ENCODE results near the gene SLC6A1.

SLC6A1 gene

DNA sequence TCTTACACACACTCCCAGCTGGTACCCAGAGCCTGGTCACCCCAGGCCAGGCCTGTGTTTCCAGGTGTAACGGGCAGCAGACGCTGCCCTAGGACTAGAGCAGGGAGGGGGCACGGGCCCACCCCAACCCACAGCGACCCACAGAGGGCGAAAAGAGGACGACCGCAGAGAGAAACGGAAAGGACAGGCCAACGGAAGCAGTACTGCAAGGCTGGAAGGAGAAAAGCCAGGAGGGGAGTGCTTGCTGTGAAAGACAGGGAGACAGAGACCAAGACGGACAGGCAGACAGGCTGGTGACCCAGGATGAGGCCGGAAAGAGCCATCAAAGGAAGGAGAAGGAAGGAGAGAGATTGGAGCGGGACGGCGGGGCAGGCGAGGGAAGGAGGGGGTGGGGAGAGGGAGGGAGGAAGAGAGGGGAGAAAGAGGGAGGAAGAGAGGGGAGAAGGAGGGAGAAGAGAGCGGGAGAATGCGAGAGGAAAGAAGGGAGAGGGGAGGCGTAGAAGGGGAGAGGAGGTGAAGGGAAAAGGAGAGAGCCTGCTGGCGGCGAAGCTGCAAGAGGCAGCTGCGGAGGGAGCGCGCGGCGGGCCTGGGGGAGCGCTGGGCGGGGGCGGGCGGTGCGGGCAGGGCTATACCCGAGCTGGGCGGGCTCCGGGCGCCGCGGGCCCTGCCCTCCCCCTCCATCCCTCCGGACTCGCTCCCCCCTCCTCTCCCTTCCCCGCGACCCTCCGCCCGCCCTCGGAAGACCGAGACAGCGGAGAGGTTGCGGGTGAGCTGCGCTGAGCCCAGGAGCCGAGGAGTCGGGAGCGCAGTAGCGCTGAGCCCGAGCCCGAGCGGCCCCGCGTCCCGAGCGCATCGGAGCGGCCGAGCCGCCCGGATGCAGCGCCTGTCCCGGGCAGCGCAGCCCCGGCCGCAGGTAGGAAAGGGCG is at the start of gene SLC6A1:
Gene SLC6A1 (plus strand): TSS at position 732 of the 926 bp plus-strand sequence. CDS start 24,464 bp downstream, outside the sequence.
- DNase-seq = peak; percentile 18

DNA sequence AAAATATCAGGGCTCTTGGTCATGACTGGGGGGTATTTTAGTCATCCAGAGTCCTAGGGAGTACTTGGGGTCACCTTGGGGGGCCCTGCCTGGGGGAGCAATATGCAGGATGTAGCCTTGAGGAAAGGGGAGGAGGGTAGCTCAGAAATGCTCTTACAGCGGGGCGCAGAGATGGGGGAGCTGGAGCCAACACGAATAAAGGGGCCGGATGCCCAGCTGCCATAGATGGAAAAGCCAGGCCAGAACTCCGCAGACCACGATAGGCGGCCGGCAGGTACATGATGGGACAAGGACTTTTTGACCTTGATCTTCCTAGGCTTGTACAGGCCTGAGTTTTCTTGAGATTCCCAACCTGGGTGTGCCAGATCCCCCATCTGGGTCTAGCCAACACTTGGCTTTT is 47.7 kb upstream of the SLC6A1 start:
- DNase-seq = no peak

DNA sequence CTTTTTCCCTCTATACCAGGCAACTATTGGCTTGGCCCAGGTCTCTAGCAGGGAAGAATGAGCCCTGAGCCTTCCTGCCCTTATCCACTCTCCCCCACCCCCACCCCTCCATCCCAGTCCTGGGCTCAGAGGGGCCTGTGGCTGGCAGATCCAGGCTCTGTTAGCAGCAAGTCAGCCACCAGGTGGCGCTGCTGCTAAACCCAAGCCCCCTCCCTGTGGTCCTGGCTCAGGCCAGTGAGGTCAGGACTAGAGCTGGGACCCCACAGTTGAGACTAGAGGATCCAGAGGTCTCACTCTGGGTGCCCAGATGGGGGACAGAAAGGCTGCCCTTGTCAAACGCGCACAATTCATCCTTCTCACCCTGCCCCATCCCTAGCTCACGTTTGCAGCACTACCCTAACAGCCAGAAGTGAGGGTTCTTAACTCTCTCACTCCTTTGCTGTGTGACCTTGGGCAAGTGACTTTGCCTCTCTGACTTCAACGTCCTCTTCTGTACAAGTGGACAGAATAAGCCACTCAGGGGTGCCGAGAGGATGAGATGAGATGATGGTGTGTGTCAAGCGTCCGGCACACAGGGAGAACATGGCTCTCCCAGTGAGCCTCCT is 46.8 kb upstream of the SLC6A1 start:
- DNase-seq = peak; percentile 12

DNA sequence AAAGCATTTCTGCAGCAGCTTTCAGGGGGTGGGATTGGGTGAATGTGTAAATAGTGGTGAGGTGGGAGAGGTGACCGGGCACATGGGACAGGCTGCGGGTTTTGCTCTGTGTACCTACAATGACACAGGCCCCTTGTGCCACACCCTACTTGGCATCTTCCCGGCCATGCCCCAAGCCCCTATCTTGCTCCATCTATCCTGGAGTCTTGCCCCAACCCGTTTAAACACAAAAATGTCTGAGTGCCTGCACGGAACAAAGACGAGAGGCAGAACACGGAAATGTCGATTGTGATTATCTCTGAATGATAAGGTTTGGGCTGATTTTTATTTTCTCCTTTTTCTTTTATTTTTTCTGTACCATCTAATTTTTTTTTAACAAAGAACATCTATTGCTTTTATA is 46.0 kb upstream of the SLC6A1 start:
- no peak for DNase-seq

DNA sequence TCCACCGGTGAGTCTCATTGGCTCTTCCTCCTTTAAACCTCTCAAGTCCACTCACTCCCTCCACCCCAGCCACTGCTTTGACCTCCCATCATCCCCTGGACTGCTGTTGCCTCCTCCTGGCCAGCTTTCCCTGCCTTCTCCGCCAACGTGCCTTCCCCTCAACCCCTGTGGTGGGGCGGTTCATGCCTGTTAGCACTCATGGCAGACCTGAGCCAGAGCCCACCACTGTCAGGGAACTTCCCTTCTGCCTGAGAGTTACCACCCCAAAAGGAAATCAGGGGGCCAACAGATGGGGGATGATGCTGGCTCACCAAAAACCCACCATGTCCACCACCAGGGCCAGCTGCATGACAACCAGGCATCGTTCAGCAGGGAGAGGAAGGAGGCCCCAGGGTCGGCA is 44.2 kb upstream of the SLC6A1 start:
- DNase-seq = no peak

DNA sequence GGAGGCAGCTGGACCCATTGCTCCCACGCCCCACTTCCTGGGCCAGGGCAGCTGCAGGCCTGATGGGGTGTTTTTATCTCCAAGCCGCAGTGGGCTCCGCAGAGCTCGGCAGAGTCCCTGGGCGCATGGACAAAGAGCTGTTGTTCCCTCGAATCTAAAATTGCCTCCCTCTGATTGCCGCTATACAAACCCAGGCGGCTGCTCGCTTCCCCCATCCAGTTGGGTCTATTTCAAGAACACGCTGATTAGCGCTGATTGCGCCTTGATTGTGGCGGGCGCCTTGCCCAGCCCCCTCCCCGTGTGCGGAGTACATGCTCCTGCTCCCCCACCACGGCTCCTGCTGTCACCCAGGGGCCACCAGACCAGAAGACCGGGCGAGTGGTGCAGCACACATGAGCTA is 43.4 kb upstream of the SLC6A1 start:
- DNase-seq = no peak

DNA sequence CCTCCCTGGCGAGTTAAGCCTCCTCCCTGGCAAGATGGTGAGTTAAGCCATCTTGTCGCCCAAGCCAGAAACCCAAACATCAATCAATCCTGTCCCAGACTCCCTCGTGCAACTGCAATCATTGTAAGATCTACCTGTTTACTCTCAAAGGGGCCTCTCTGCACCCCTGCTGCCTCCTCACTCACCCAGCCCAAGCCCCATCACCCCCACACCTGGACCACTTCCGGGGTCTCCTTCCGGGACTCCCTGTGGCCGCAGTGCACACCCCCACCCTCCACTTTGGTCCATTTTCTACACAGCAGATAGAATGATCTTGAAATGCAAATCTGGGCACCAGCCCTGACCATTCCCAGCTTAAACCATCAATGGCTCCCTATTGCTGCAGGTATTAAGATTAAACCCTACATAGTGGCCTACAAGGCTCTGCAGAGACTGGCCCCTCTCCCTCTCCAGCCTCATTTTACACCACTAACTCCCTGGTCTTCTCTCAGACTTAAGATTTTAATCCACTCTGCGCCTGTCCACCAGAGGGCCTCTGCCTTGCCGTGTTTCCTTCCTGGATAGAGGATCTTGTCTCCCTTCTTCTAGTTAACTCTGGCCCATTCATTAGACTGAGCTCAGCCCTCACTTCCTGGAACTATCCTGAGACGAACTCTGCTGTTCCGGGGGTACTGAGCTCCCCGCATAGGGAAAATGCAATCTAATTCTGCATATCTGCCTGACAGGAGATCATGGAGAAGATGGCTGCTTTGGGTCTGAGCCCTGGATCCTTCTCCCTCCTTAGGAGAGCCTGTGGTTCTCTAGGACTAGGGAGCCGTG is 41.9 kb upstream of the SLC6A1 start:
- DNase-seq = peak; percentile 8

DNA sequence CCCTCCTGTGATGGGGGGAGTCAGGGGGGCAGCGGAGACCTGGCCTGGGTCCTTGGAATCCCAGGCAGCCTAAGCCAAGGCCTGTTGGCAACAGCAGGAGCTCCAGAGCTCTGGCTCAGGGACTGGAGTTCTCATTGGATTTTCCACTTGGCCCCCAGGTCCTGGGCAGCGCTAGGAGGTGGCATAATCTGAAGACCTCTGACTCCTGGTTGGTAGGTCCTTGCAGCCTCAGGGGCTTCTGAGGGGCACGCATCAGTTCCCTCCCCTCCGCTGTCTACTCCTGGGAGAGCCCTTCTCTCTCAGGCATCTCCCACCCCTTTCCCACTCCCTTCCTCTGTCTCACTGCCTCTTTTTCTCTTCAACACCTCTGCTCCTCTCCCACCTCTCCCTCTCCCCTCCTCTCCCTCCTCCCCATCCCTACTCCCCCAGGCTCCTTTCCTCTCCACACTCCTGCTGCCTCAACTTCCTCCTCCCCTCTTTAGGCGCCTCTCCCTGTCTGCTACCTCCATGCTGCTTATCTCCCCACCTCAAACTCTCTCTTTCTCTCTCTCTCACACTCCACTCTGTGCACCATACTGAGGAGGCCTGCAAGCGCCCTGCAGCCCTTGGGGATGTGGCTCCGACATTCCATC is 41.1 kb upstream of the SLC6A1 start:
- DNase-seq = no peak

DNA sequence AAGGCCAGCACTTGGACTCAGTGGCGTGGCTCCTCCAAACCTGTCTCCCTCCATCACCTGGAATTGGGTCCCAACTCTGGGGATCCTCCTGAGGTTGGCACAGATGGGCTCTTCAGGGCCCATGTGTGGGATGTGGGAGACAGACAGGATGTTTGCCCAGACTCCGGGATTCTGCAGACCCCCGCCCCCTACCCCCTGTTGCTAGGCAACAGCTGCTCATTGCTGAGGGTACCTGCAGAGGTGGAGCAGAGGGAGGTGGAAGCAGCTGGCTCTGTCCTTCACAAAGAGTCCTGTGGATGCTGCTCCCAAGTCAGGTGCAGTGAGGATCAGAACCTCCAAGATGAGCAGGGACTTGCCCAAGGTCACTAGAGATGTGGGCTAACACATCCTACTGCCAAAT is 40.0 kb upstream of the SLC6A1 start:
- no peak for DNase-seq

DNA sequence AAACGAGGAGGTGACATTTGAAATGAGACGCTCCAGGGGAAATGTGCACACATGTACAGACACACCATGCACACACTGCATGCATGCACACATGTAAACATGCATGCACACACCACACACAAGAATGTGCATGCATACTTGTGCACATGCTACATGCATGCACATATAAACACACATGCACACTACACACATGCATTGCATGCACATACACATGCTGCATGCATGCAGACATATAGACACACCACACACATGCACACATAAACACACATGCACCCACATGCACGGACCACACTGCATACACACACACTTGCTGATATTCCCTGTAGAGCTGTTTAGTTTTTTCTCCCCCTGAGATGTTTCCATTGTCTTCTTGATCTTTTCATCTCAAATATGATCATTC is 37.8 kb upstream of the SLC6A1 start:
- DNase-seq = no peak

DNA sequence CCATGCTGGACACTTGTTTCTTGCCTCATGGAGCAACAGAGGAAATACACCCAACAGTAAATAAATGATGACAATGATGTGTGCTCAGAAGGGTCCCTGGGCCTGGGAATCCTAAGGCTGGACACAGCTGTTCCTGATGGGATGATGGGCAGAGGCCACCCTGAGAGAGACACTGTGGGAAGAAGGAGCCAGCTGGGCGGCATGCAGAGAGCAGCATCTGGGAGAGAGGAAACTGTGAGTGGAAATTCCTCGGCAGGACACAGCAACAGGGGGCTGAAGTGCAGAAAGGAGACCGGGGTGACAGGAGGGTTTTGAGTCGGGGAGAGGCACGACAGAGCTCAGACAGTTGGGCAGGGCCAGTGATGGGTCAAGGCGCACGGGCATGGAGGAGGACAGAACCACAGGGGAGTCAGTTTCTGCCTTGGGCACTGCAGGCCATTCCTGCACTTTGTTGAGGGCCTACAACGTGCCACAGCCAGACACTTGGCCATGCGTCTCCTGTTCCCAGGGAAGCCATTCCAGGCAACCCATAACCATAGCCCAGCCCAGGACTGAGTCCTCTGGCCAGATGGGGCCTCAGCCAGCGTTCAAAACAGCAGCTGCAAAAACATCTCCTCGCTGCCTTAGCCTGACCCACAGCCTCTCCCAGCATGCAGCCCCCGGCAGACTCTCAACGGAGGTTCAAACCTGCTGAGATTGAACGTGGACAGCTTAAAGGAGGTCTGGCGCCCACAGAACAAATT is 36.7 kb upstream of the SLC6A1 start:
- DNase-seq = no peak

DNA sequence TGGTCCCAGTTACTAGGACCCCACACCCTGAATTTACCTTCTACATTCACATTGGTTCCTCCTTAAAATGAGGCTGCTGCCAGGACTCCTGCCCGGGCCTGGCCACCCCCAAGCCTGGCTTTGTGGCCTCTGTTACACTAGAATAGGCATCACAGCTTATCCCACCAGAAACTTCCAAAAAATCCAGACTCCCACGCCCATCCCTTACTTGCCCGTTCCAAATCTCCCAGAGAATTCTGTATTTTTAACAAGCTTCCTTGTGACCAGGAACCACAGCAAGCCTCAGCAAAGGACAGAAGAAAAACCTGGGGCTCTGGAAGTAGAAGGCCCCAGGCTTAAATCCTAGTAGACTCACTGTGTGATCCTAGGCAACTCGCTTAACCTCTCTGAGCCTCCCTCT is 36.0 kb upstream of the SLC6A1 start:
- no peak for DNase-seq

DNA sequence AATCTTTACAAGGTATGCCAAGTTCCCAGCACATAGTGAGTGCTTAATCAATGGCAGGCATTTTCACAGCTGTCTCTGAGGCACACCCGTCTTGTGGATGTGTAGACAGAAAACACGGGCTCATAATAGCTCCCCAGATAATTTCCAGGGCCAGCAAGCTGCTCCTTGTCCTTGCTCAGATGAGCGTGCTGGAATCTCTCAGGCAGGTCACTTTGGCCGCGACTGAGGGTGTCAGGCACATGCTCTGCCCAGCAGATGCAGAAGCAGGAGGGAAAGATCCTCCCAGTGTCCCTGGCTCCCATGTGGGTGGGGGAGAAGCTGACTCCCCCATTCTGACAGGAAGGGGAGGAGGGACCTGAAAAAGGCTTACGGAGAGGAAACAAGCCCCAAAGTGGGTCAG is 35.6 kb upstream of the SLC6A1 start:
- DNase-seq = no peak

DNA sequence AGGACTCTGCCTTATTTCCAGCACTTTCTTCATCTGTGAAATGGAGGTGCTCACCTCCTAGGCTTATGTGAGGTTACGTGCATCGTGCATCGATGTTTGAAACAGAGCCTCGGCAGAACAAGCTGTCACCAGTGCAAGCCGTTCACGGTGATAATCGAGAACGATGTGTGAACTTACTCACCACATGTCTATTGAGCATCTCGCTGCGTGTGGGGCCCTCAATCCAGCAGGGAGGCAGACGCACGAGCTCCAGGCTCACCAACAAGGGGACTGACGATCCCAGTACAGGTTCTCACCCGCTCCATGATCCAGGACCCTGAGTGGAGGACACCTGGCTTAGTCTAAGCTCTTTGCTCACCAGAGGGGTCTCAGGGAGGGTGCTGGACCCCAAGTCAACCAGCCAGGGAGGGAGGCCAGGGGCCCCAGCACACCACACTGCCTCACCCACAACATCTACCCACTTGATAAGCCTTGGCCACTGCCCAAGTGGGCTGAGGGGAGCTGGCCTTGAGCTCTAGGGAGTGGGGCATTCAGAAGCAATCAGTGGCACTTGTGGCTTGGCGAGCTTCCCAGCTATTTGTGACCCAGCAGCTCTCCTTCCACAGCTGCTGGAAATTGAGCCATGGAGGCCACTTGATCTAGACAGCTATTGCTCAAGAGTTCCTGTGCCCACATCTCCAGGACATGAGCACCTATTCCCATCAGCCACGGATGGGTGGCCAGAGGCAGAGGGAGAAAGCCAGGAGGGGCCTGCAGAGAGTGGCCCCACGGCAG is 34.4 kb upstream of the SLC6A1 start:
- DNase-seq = peak; percentile 92

DNA sequence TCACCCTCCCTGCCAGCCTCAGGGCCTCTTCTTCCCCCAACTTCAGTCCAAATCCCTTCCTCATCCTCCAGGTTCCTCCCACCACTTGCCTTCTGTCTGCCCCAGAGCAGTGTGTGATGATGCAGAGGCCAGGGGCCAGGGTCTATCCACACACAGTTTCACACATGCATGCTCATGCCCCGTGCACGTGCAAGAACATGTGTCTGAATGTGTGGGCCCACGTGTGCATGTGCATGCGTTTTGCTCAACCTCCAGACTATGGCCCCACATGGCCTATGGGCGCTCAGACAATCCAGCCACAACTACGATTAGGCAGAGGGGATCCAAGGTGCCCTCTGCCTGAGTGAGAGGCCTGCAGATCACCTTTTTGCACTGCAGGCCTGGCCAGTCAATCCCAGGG is 32.3 kb upstream of the SLC6A1 start:
- no peak for DNase-seq

DNA sequence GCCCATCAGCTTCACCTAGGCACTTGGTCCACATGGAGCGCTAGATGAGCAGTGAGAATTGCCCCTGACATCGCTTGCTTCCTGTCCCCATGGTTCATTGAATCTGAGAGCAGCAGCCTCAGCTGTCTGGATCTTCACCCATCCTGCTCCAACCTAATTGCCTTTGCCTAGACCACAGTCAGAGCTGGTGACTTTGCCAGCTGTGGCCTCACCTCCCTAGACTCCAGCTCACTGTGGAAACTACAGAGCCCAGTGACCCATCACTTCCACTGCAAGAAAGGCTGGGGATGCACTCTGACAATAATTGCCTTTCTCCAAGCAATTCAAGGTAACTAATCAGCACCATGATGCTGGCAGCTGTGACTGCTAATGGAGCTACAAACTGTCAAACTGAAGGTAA is 30.6 kb upstream of the SLC6A1 start:
- DNase-seq = peak; percentile 38

DNA sequence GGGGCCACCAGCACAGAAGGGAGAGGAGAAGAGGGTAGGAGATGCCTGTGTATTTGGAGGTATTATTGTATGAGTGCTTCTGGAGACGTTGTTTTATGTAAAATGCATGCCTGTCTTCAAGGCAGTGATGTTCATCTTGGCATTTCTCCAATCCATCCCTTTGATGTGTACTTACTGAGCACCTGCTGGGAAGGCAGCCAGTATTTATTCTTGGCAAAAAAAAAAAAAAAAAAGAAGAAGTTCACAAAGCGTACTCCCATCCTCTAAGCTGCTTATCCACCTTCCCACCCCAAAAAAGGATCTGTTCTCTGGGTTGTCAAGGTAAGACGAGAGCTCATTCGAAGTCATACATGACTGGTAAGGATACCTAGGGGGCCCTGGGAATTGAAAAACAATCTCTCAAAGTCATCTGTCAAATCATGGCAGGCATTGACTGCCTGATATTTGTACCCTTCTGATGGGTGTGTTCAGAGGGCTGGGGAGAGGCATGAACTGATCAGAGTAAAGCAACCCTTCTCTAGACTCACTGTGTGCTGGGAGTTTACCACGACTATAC is 30.0 kb upstream of the SLC6A1 start:
- peak; percentile 83 for DNase-seq

DNA sequence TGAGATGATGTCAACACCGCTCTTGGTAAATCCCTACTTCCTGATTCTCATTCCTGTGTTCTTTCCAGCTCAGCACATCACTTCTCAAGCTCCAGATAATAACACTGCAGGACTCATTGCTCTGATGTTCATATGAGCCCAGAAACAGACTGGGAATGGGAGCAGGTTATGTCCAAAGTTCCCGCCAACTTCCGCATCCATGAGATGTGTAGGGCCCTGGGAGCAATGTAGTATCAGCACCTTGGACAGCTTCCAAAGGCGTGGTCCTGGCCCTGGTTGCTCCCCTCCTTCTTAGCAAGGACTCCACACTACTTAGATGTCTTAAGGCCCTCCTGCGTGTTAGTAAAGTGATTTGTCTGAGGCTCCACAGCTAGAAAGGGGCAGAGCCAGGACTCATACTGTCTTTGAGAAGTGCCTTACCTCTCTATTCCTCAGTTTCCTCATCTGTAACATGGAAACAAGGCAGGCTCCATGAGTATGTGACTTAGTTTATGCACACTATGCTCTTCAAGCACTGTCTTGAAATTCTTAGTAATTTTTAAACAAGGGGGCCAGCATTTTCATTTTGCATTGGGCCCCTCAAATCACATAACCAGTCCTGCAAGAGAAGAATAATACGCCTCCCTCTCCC is 27.9 kb upstream of the SLC6A1 start:
- DNase-seq = no peak

DNA sequence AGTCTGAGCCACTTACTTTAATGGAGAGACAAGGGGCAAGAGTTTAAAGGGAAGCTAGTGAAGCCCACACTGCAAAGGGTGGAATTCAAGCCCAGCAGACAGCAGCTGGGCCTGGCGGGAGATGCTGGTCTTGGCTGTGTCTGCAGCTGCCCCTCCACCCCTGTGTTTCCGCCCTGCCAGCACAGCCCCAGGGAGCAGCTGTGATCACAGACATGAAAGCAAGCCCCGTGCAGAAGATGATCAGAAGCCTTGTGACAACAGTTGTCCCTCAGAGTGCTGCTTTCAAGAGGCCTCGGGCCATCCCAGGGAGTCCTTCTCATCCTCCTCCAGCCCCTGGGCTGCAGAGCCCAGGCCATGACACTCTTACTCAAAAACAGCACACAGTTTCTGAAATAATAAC is 24.1 kb upstream of the SLC6A1 start:
- DNase-seq = peak; percentile 64

DNA sequence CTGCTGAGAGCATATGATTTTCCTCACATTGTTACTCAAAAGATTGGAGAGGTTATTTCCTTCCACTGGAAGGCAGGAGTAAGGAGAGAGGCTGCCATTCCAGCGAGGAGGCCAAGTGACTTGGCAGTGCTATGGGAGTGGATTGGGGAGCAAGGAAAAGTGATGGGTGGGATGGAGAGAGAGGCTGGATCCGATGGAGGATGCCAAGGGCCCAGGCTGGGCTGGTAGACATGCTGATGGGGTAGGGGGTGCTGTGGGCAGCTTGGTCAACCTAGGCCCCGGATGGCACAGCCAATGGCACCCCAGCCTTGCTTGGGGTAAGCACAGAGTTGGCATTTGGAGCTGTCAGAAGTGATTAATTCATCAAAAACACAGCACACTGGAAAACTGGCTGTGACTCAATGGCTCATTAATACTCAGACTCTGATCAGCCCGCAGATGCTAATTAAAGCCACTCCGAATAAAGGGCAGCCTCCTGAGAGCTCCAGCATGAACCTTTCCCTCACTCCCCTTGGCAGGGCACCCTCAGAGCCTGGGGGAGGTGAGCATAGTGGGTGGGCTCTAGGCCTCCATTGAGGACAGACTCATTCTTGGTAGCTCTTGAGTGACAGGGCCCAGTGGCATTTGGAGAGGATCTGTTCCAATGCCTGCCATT is 22.1 kb upstream of the SLC6A1 start:
- DNase-seq = no peak
